SK-N-SH treated with all-trans-retinoic acid at 6 μM for 48 hours (cell line): ENCODE data around the gene CEMP1.

Experiments used
- ATAC-seq: fragments of 200-7000 bp; cut with Tn5 transposase; 3 replicates; pipeline ENCODE4 v1.9.1; 2020; ENCODE audit warnings: mild to moderate bottlenecking, moderate library complexity
- ARNTL ChIP-seq: fragments of 450-650 bp; formaldehyde crosslinking; IDR thresholded peaks from 2 replicates; pipeline ENCODE4 v1.5.0; 2020; ENCODE audit warnings: low read depth, mild to moderate bottlenecking, moderate library complexity, borderline replicate concordance
- BACH2 ChIP-seq: fragments of 250-450 bp; sonication (Bioruptor Pico); IDR thresholded peaks from 2 replicates; pipeline ENCODE4 v1.9.0; 2021; ENCODE audit warnings: mild to moderate bottlenecking, borderline replicate concordance
- CREB5 ChIP-seq: fragments of 250-450 bp; sonication (Bioruptor Pico); IDR thresholded peaks from 2 replicates; pipeline ENCODE4 v1.5.1; 2020; ENCODE audit warnings: low read depth, mild to moderate bottlenecking, moderate library complexity
- ESRRG ChIP-seq: fragments of 250-450 bp; sonication (Bioruptor Pico); IDR thresholded peaks from 2 replicates; pipeline ENCODE4 v1.6.1; 2021; ENCODE audit warnings: mild to moderate bottlenecking
- GLIS3 ChIP-seq: fragments of 250-450 bp; sonication (Bioruptor Pico); IDR thresholded peaks from 2 replicates; pipeline ENCODE4 v1.5.0; 2020; ENCODE audit warnings: mild to moderate bottlenecking, moderate library complexity
- ISL1 ChIP-seq: fragments of 250-450 bp; sonication (Bioruptor Pico); IDR thresholded peaks from 2 replicates; pipeline ENCODE4 v2.1.2; 2022; ENCODE audit warnings: mild to moderate bottlenecking, moderate library complexity
- OSR1 ChIP-seq: fragments of 250-450 bp; sonication (Bioruptor Pico); IDR thresholded peaks from 2 replicates; pipeline ENCODE4 v1.8.0; 2022; ENCODE audit warnings: moderate library complexity, mild to moderate bottlenecking, inconsistent platforms
- PATZ1 ChIP-seq: fragments of 250-450 bp; sonication (Bioruptor Pico); IDR thresholded peaks from 2 replicates; pipeline ENCODE4 v1.8.0; 2020; ENCODE audit warnings: mild to moderate bottlenecking, moderate library complexity, borderline replicate concordance
- POU6F1 ChIP-seq: fragments of 250-450 bp; sonication (Bioruptor Pico); IDR thresholded peaks from 2 replicates; pipeline ENCODE4 v1.8.0; 2021; ENCODE audit warnings: low read depth, mild to moderate bottlenecking, moderate library complexity, borderline replicate concordance
- PPARA ChIP-seq: fragments of 250-450 bp; sonication (Bioruptor Pico); IDR thresholded peaks from 2 replicates; pipeline ENCODE4 v1.5.0; 2020; ENCODE audit warnings: mild to moderate bottlenecking, borderline replicate concordance
- RARB ChIP-seq: fragments of 250-450 bp; sonication (Bioruptor Pico); IDR thresholded peaks from 2 replicates; pipeline ENCODE4 v1.8.0; 2021; ENCODE audit warnings: mild to moderate bottlenecking, moderate library complexity
- TCF4 ChIP-seq: fragments of 250-450 bp; sonication (Bioruptor Pico); IDR thresholded peaks from 2 replicates; pipeline ENCODE4 v1.8.0; 2021; ENCODE audit warnings: mild to moderate bottlenecking, moderate library complexity, borderline replicate concordance
- TOX ChIP-seq: fragments of 250-450 bp; sonication (Bioruptor Pico); IDR thresholded peaks from 2 replicates; pipeline ENCODE4 v1.8.0; 2021; ENCODE audit warnings: mild to moderate bottlenecking, moderate library complexity, borderline replicate concordance
- TSHZ2 ChIP-seq: fragments of 250-450 bp; sonication (Bioruptor Pico); IDR thresholded peaks from 2 replicates; pipeline ENCODE4 v1.5.0; 2020; ENCODE audit warnings: mild to moderate bottlenecking, moderate library complexity
- ZC3H10 ChIP-seq: fragments of 250-450 bp; sonication (Bioruptor Pico); IDR thresholded peaks from 2 replicates; pipeline ENCODE4 v1.5.1; 2021; ENCODE audit warnings: mild to moderate bottlenecking, moderate library complexity
- ZFP3 ChIP-seq: fragments of 250-450 bp; sonication (Bioruptor Pico); IDR thresholded peaks from 2 replicates; pipeline ENCODE4 v1.5.0; 2020; ENCODE audit warnings: mild to moderate bottlenecking, moderate library complexity
- ZFP30 ChIP-seq: fragments of 450-650 bp; formaldehyde crosslinking; IDR thresholded peaks from 2 replicates; pipeline ENCODE4 v1.5.0; 2022; ENCODE audit warnings: mild to moderate bottlenecking, moderate library complexity
- ZNF565 ChIP-seq: fragments of 450-650 bp; formaldehyde crosslinking; conservative IDR thresholded peaks from 2 replicates; pipeline ENCODE4 v1.5.0; 2020; ENCODE audit warnings: low read depth, mild to moderate bottlenecking, moderate library complexity
- ZNF70 ChIP-seq: fragments of 450-650 bp; formaldehyde crosslinking; IDR thresholded peaks from 2 replicates; pipeline ENCODE4 v1.5.0; 2020; ENCODE audit warnings: mild to moderate bottlenecking, moderate library complexity
- ZNF8 ChIP-seq: fragments of 450-650 bp; formaldehyde crosslinking; IDR thresholded peaks from 2 replicates; pipeline ENCODE4 v1.5.0; 2020; ENCODE audit warnings: mild to moderate bottlenecking, moderate library complexity

Gene CEMP1

GRCh38 chr16:2511996-2512734 is 19.0 kb downstream of the CEMP1 start (continued):
- TF ChIP-seq CREB5 (CRISPR knock-in tag) (no peak), ISL1 (CRISPR knock-in tag) (no peak), PPARA (CRISPR knock-in tag) (no peak), BACH2 (CRISPR knock-in tag) (no peak), TOX (CRISPR knock-in tag) (no peak), TCF4 (CRISPR knock-in tag) (no peak), ZFP3 (CRISPR knock-in tag) (no peak)

- TF ChIP-seq TCF4 (CRISPR knock-in tag): no peak
- TF ChIP-seq ISL1 (CRISPR knock-in tag): no peak
- no peak for TF ChIP-seq ZC3H10 (CRISPR knock-in tag)
- TF ChIP-seq ZNF565 (CRISPR knock-in tag): no peak
- TF ChIP-seq BACH2 (CRISPR knock-in tag): no peak
- TF ChIP-seq ZFP30 (CRISPR knock-in tag): no peak
- no peak for TF ChIP-seq OSR1 (CRISPR knock-in tag)
- TF ChIP-seq ZNF70 (CRISPR knock-in tag): no peak
- no peak for TF ChIP-seq TOX (CRISPR knock-in tag)
- no peak for TF ChIP-seq RARB (CRISPR knock-in tag)
- no peak for TF ChIP-seq TSHZ2 (CRISPR knock-in tag)
- no peak for ATAC-seq
These were observed 19.9 kb downstream of the CEMP1 start for GRCh38 chr16:2511128-2511800.

- no peak for ATAC-seq
- no peak for TF ChIP-seq ZFP30 (CRISPR knock-in tag)
- TF ChIP-seq PATZ1: no peak
- no peak for TF ChIP-seq BACH2 (CRISPR knock-in tag)
- no peak for TF ChIP-seq POU6F1
- TF ChIP-seq OSR1 (CRISPR knock-in tag): no peak
- no peak for TF ChIP-seq ZC3H10 (CRISPR knock-in tag)
- no peak for TF ChIP-seq CREB5 (CRISPR knock-in tag)
- TF ChIP-seq GLIS3 (CRISPR knock-in tag): no peak
- no peak for TF ChIP-seq PPARA (CRISPR knock-in tag)
- TF ChIP-seq ZNF565 (CRISPR knock-in tag): no peak
- no peak for TF ChIP-seq TSHZ2 (CRISPR knock-in tag)
- no peak for TF ChIP-seq ZNF70 (CRISPR knock-in tag)
- TF ChIP-seq TOX (CRISPR knock-in tag): no peak
- no peak for TF ChIP-seq ISL1 (CRISPR knock-in tag)
- no peak for TF ChIP-seq ARNTL
- TF ChIP-seq ZNF8 (CRISPR knock-in tag): no peak
- TF ChIP-seq RARB (CRISPR knock-in tag): no peak
- TF ChIP-seq ESRRG (CRISPR knock-in tag): no peak
These were observed 22.3 kb downstream of the CEMP1 start for GRCh38 chr16:2508722-2509400.
